Mesenchymal stem cell (in vitro differentiated cells and primary cell): ENCODE measurements around the gene TMEM11.

Experiments used
- DNase-seq: peaks from one replicate; pipeline ENCODE4 v3.0.0-alpha.2; 2013
- H2AFZ ChIP-seq: one replicate; pipeline ENCODE4 v1.6.1; 2013; ENCODE audit warnings: low read depth, mild to moderate bottlenecking, control low read depth, inconsistent platforms, low read length, moderate library complexity
- H2AK5ac ChIP-seq: 2 replicates; pipeline ENCODE4 v1.6.1; 2013; ENCODE audit warnings: low read length, moderate library complexity, mild to moderate bottlenecking, inconsistent platforms; ENCODE audit not compliant: severe bottlenecking
- H2BK120ac ChIP-seq: one replicate; pipeline ENCODE4 v1.6.1; 2013; ENCODE audit warnings: low read depth, mild to moderate bottlenecking, inconsistent platforms, low read length, moderate library complexity
- H2BK12ac ChIP-seq, 2 experiments: one replicate each; pipeline ENCODE4 v1.6.1; 2013; ENCODE audit warnings: inconsistent platforms in 2 of 2, low read length in 2 of 2, mild to moderate bottlenecking in 2 of 2, moderate library complexity in 2 of 2, control low read depth in 1 of 2
- H2BK15ac ChIP-seq: one replicate; pipeline ENCODE4 v1.6.1; 2013; ENCODE audit warnings: mild to moderate bottlenecking, low read depth, inconsistent platforms; ENCODE audit not compliant: poor library complexity, severe bottlenecking
- H2BK5ac ChIP-seq: 2 replicates; pipeline ENCODE4 v1.6.1; 2013; ENCODE audit warnings: low read depth, mild to moderate bottlenecking, low read length, control low read depth, inconsistent platforms; ENCODE audit not compliant: poor library complexity, severe bottlenecking
- H3K14ac ChIP-seq, 2 experiments: one replicate each; pipeline ENCODE4 v1.6.1; 2013; ENCODE audit warnings: inconsistent platforms in 2 of 2, low read length in 2 of 2, control low read depth in 1 of 2, mild to moderate bottlenecking in 1 of 2, moderate library complexity in 1 of 2
- H3K18ac ChIP-seq, 2 experiments: one replicate each; pipeline ENCODE4 v1.6.1; 2013; ENCODE audit warnings: inconsistent platforms in 2 of 2, low read length in 2 of 2, control low read depth in 1 of 2, low read depth in 1 of 2, mild to moderate bottlenecking in 1 of 2
- H3K23ac ChIP-seq, 2 experiments: one replicate each; pipeline ENCODE4 v1.6.1; 2013; ENCODE audit warnings: inconsistent platforms in 2 of 2, low read length in 2 of 2, mild to moderate bottlenecking in 2 of 2, moderate library complexity in 2 of 2, control low read depth in 1 of 2
- H3K27ac ChIP-seq: 2 replicates; pipeline ENCODE4 v1.5.1; 2013; ENCODE audit warnings: mild to moderate bottlenecking, moderate library complexity, low read length, control low read depth, inconsistent platforms; ENCODE audit not compliant: poor library complexity, severe bottlenecking
- H3K27me3 ChIP-seq, 2 experiments: 2 replicates each; pipeline versions ENCODE4 v1.6.1 to v1.7.0; 2013; ENCODE audit warnings: low read length in 2 of 2, mild to moderate bottlenecking in 2 of 2, moderate library complexity in 2 of 2, control low read depth in 1 of 2, inconsistent platforms in 1 of 2; ENCODE audit not compliant: control insufficient read depth in 1 of 2, insufficient read depth in 1 of 2
- H3K36me3 ChIP-seq, 2 experiments: 2 replicates each; pipeline versions ENCODE4 v1.6.1 to v1.7.0; 2013; ENCODE audit warnings: low read length in 2 of 2, control low read depth in 1 of 2, inconsistent platforms in 1 of 2, low read depth in 1 of 2, mild to moderate bottlenecking in 1 of 2; ENCODE audit not compliant: insufficient read depth in 2 of 2, control insufficient read depth in 1 of 2
- H3K4ac ChIP-seq, 2 experiments: one replicate each; pipeline ENCODE4 v1.6.1; 2013; ENCODE audit warnings: inconsistent platforms in 2 of 2, low read length in 2 of 2, mild to moderate bottlenecking in 2 of 2, moderate library complexity in 2 of 2, control low read depth in 1 of 2, low read depth in 1 of 2
- H3K4me1 ChIP-seq: 2 replicates; pipeline ENCODE4 v1.6.1; 2013; ENCODE audit warnings: low read depth, low read length, control low read depth; ENCODE audit not compliant: control insufficient read depth, insufficient read depth
- H3K4me2 ChIP-seq: 2 replicates; pipeline ENCODE4 v1.6.1; 2013; ENCODE audit warnings: low read length, mild to moderate bottlenecking, inconsistent platforms; ENCODE audit not compliant: poor library complexity, severe bottlenecking
- H3K4me3 ChIP-seq, 2 experiments: 2 replicates each; pipeline versions ENCODE4 v1.5.1 to v1.7.0; 2013; ENCODE audit warnings: low read length in 2 of 2, mild to moderate bottlenecking in 2 of 2, control low read depth in 1 of 2, low read depth in 1 of 2; ENCODE audit not compliant: insufficient read depth in 1 of 2
- H3K79me1 ChIP-seq: replicated peaks from 2 replicates; pipeline ENCODE4 v1.6.1; 2013; ENCODE audit warnings: mild to moderate bottlenecking, control low read depth, low read length, inconsistent platforms; ENCODE audit not compliant: poor library complexity, severe bottlenecking
- H3K9ac ChIP-seq: 2 replicates; pipeline ENCODE4 v1.7.0; 2013; ENCODE audit warnings: mild to moderate bottlenecking, low read length, moderate library complexity
- H3K9me3 ChIP-seq: 2 replicates; pipeline ENCODE4 v1.7.0; 2013; ENCODE audit warnings: mild to moderate bottlenecking, low read length; ENCODE audit not compliant: control insufficient read depth
- H4K8ac ChIP-seq: one replicate; pipeline ENCODE4 v1.6.1; 2013; ENCODE audit warnings: inconsistent platforms, mild to moderate bottlenecking, low read length, moderate library complexity
- H4K91ac ChIP-seq: one replicate; pipeline ENCODE4 v1.6.1; 2013; ENCODE audit warnings: mild to moderate bottlenecking, low read length, inconsistent platforms
- WGBS: methylation state at CpG from one replicate; pipeline ENCODE4 v1.1.7; 2013; ENCODE audit warnings: mixed read lengths; 5-methylcytosine and 5-hydroxymethylcytosine counted together

The TMEM11 gene

GRCh38 chr17:21199311-21199710 lies 14.7 kb downstream of the TMEM11 start:
- Histone ChIP-seq H3K23ac (no peak overlapping the region), H3K27me3 (no peaks in the 10 kb centered on the region), H3K4ac (no peak overlapping the region), H3K14ac (no peak overlapping the region), H4K91ac (no peak overlapping the region), H3K36me3 (peaks cover 39 to 62% of the 10 kb centered on the region in 2 experiments), H2BK120ac (no peak overlapping the region), H2AFZ (no peak overlapping the region), H2BK15ac (no peak overlapping the region), H3K9me3 (no peaks in the 10 kb centered on the region), H3K79me1 (peaks cover 41% of the 10 kb centered on the region), H4K8ac (no peak overlapping the region), H3K4me2 (no peak overlapping the region), H3K18ac (no peak overlapping the region), H3K4me3 (no peak overlapping the region), H2BK5ac (no peak overlapping the region), H2BK12ac (no peak overlapping the region), H3K4me1 (peaks cover 11% of the 10 kb centered on the region), H3K27ac (no peak overlapping the region), H2AK5ac (no peak overlapping the region), H3K9ac (peak overlapping the region; percentile 29)
- DNase-seq, result peak; percentile 70
- WGBS, result 72% methylated on average over 8 of the region's 9 CpGs

- no peak overlapping the region for H3K23ac ChIP-seq
- peak overlapping the region; percentile 29 for H4K8ac ChIP-seq
- no peak for DNase-seq
- no peak overlapping the region for H2BK15ac ChIP-seq
- H3K27ac ChIP-seq, result no peak overlapping the region
- no peak overlapping the region for H3K9ac ChIP-seq
- no peak overlapping the region for H2AK5ac ChIP-seq
- 98% methylated on average over 20 of the region's 20 CpGs for WGBS
- peaks cover 39 to 65% of the 10 kb centered on the region in 2 experiments for H3K36me3 ChIP-seq
- no peak overlapping the region for H2BK12ac ChIP-seq
- H3K79me1 ChIP-seq, result peaks cover 43% of the 10 kb centered on the region
- no peak overlapping the region for H3K4me2 ChIP-seq
- no peak overlapping the region for H3K4me3 ChIP-seq
- no peaks in the 10 kb centered on the region for H3K9me3 ChIP-seq
- H3K4ac ChIP-seq, result no peak overlapping the region
- H4K91ac ChIP-seq, result no peak overlapping the region
- no peaks in the 10 kb centered on the region for H3K27me3 ChIP-seq
- H3K4me1 ChIP-seq, result peaks cover 11% of the 10 kb centered on the region
- H3K14ac ChIP-seq, result no peak overlapping the region
- H2BK120ac ChIP-seq, result no peak overlapping the region
- H3K18ac ChIP-seq, result no peak overlapping the region
- H2AFZ ChIP-seq, result no peak overlapping the region
- H2BK5ac ChIP-seq, result no peak overlapping the region
These were observed 15.6 kb downstream of the TMEM11 start for GRCh38 chr17:21198411-21198810.

DNA sequence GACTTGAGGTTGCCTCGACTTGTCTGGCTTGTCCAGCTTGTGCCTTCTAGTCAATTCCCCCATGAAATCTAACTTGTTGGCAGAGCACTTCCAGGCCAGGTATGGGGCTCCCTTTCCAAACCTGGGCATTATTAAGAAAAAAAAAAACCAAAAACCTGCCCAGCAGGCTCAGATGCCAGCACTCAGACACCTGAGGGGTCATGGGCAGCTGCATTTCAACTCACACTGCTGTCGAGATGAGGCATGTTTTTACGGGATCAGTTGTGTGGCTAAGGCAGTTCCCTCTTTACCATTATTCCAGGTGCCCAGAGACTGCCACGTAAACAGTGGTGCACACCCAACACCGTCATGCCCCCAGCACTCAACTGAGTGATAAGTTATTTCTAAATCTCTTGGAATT lies 17.8 kb downstream of the TMEM11 start:
- H3K4me3 ChIP-seq, result no peak overlapping the region
- H3K27ac ChIP-seq, result no peak overlapping the region
- H3K4me1 ChIP-seq, result peaks cover 11% of the 10 kb centered on the region
- WGBS, result 99% methylated on average over 4 of the region's 5 CpGs
- no peak overlapping the region for H2BK5ac ChIP-seq
- no peaks in the 10 kb centered on the region for H3K27me3 ChIP-seq
- H3K79me1 ChIP-seq, result peaks cover 43% of the 10 kb centered on the region
- no peak overlapping the region for H2AK5ac ChIP-seq
- H3K36me3 ChIP-seq, result peaks cover 46 to 53% of the 10 kb centered on the region in 2 experiments
- DNase-seq, result no peak
- no peak overlapping the region for H3K9ac ChIP-seq
- H2BK15ac ChIP-seq, result no peak overlapping the region
- no peaks in the 10 kb centered on the region for H3K9me3 ChIP-seq
- no peak overlapping the region for H2BK12ac ChIP-seq
- H3K4me2 ChIP-seq, result no peak overlapping the region
- H4K8ac ChIP-seq, result no peak overlapping the region
- H2AFZ ChIP-seq, result no peak overlapping the region
- no peak overlapping the region for H4K91ac ChIP-seq
- no peak overlapping the region for H2BK120ac ChIP-seq
- no peak overlapping the region for H3K4ac ChIP-seq
- no peak overlapping the region for H3K18ac ChIP-seq
- no peak overlapping the region for H3K14ac ChIP-seq
- no peak overlapping the region for H3K23ac ChIP-seq

DNA sequence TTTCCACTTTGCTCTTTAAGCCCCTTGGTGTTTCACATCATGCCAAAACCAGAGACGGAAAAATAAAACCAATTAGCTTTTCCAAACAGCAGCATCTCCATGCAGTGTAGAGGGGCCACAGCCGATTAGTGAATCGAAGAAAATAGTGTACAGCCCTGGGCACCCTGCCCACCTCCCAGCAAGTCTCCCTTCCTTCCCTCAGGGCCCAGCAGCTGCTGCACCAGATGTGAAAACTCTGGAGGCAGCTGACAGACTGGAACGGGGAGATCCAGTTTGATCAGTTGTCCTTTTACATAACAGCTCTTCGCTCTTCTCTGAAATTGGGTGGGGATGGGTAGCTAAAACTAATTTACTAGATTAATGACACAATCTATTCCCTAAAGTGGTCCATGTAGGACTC lies 19.3 kb downstream of the TMEM11 start:
- Histone ChIP-seq H2AFZ (no peak overlapping the region), H3K23ac (no peak overlapping the region), H3K27ac (no peak overlapping the region), H3K4me3 (peak overlapping the region in 1 of 2 experiments; percentile 62), H3K4ac (no peak overlapping the region), H4K91ac (peak overlapping the region; percentile 32), H3K9ac (peak overlapping the region; percentile 35), H2BK15ac (no peak overlapping the region), H2AK5ac (no peak overlapping the region), H3K4me2 (no peak overlapping the region), H3K4me1 (peaks cover 3% of the 10 kb centered on the region), H2BK120ac (no peak overlapping the region), H2BK5ac (no peak overlapping the region), H2BK12ac (no peak overlapping the region), H3K18ac (no peak overlapping the region), H4K8ac (no peak overlapping the region), H3K9me3 (no peaks in the 10 kb centered on the region), H3K36me3 (peaks cover 49 to 57% of the 10 kb centered on the region in 2 experiments), H3K14ac (no peak overlapping the region), H3K27me3 (no peaks in the 10 kb centered on the region), H3K79me1 (peaks cover 37% of the 10 kb centered on the region)
- no peak for DNase-seq
- 95% methylated on average over 4 of the region's 5 CpGs for WGBS
